ENCODE data around the gene WNT16. TPM values are rescaled to one million over a fixed set of nuclear protein-coding genes. Genes with fewer than 3 reads are reported as not detected.

The WNT16 gene
- total RNA-seq, 2 donors from 2014 or later: 0.57 to 0.93 TPM

DNA sequence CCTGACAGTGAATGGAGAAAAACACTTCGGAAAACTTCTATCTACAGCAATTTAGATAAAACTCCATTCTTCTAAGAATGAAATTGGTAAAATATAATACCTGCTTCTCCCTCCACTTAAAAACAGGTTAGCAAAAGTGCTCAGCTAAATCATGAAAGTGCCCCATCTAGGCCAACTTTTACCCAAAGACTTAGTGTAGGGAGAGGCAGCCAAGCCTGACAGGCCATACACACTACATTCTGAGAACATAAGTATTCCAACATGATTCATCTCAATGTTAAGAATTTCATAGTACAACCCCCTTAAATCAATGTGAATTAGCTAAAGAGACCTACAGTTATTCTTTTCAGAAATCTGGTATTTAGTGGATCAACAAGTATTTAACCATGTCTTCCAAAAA is 60.1 kb downstream of the WNT16 start:
- Histone ChIP-seq H3K27ac (ENCODE audit: low read depth, low read length) (no peak overlapping the region), H3K27me3 (ENCODE audit: control insufficient read depth, insufficient read depth, low read length, poor library complexity, severe bottlenecking) (no peaks in the 10 kb centered on the region), H3K9ac (ENCODE audit: extremely low read depth, low read length, poor library complexity, severe bottlenecking) (no peak overlapping the region), H3K4me1 (ENCODE audit: control insufficient read depth, insufficient read depth, low read length) (peaks cover 2% of the 10 kb centered on the region), H3K4me3 (ENCODE audit: low read length) (no peak overlapping the region), H3K9me3 (ENCODE audit: control insufficient read depth, low read length) (peaks cover 6% of the 10 kb centered on the region), H3K36me3 (ENCODE audit: control insufficient read depth, insufficient read depth, low read length) (peaks cover 15% of the 10 kb centered on the region)
- TF ChIP-seq CTCF (conservative IDR thresholded peaks at IDR 0.05): no peak
- Mint-ChIP-seq H3K27ac (no peak overlapping the region), H3K4me1 (peaks cover 37% of the 10 kb centered on the region), H3K9me3 (peaks cover 6% of the 10 kb centered on the region), H3K27me3 (ENCODE audit: insufficient read depth) (no peaks in the 10 kb centered on the region), H3K4me3 (no peak overlapping the region), H3K36me3 (ENCODE audit: low read depth) (peaks cover 23% of the 10 kb centered on the region)
- 91% methylated on average over 1 of the region's 1 CpG; no CpG with 5 or more reads in 1 of the 2 experiments for WGBS, 2 experiments (ENCODE audit: insufficient coverage in 1 of 2, insufficient read length in 1 of 2)
- no peak for DNase-seq

- Histone ChIP-seq H3K4me1 (ENCODE audit: control insufficient read depth, insufficient read depth, low read length) (peaks cover 2% of the 10 kb centered on the region), H3K36me3 (ENCODE audit: control insufficient read depth, insufficient read depth, low read length) (peaks cover 15% of the 10 kb centered on the region), H3K9ac (ENCODE audit: extremely low read depth, low read length, poor library complexity, severe bottlenecking) (no peak overlapping the region), H3K27me3 (ENCODE audit: control insufficient read depth, insufficient read depth, low read length, poor library complexity, severe bottlenecking) (no peaks in the 10 kb centered on the region), H3K4me3 (ENCODE audit: low read length) (no peak overlapping the region), H3K9me3 (ENCODE audit: control insufficient read depth, low read length) (peaks cover 6% of the 10 kb centered on the region), H3K27ac (ENCODE audit: low read depth, low read length) (no peak overlapping the region)
- H3K27me3 Mint-ChIP-seq (ENCODE audit: insufficient read depth): no peaks in the 10 kb centered on the region
- H3K36me3 Mint-ChIP-seq (ENCODE audit: low read depth): peaks cover 23% of the 10 kb centered on the region
- TF ChIP-seq CTCF (conservative IDR thresholded peaks at IDR 0.05): no peak
- DNase-seq: no peak
- peaks cover 37% of the 10 kb centered on the region for H3K4me1 Mint-ChIP-seq
- peaks cover 6% of the 10 kb centered on the region for H3K9me3 Mint-ChIP-seq
- H3K27ac Mint-ChIP-seq: no peak overlapping the region
- no peak overlapping the region for H3K4me3 Mint-ChIP-seq
Observed at GRCh38 chr7:121390109-121390508, 61.3 kb downstream of the WNT16 start.

DNA sequence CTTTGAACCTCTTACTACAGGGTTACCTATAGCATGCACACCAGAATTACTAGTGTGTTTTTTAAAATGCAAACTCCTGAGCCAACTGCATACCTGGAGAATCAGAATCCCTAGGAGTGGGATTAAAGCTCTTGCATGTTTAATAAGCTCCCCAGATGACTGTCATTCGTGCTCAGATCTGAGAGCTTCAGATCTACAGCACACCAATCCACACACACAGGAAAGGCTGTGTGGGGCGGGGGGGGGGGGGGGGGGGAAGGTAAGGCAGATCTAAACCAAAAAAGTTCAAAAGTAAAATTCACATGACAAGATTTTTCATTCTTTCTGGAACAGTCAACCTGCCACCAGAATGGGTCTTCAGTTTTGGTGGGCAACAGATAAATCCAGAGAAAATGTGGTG is 61.8 kb downstream of the WNT16 start:
- Mint-ChIP-seq H3K9me3 (peaks cover 6% of the 10 kb centered on the region), H3K36me3 (ENCODE audit: low read depth) (peaks cover 23% of the 10 kb centered on the region), H3K4me1 (peaks cover 32% of the 10 kb centered on the region), H3K4me3 (no peak overlapping the region), H3K27me3 (ENCODE audit: insufficient read depth) (no peaks in the 10 kb centered on the region), H3K27ac (no peak overlapping the region)
- WGBS, 2 experiments (ENCODE audit: insufficient coverage in 1 of 2, insufficient read length in 1 of 2): no CpG with 5 or more reads among the region's 2 CpGs
- Histone ChIP-seq H3K9ac (ENCODE audit: extremely low read depth, low read length, poor library complexity, severe bottlenecking) (no peak overlapping the region), H3K4me1 (ENCODE audit: control insufficient read depth, insufficient read depth, low read length) (peaks cover 2% of the 10 kb centered on the region), H3K9me3 (ENCODE audit: control insufficient read depth, low read length) (peaks cover 6% of the 10 kb centered on the region), H3K27ac (ENCODE audit: low read depth, low read length) (no peak overlapping the region), H3K36me3 (ENCODE audit: control insufficient read depth, insufficient read depth, low read length) (peaks cover 15% of the 10 kb centered on the region), H3K4me3 (ENCODE audit: low read length) (no peak overlapping the region), H3K27me3 (ENCODE audit: control insufficient read depth, insufficient read depth, low read length, poor library complexity, severe bottlenecking) (no peaks in the 10 kb centered on the region)
- DNase-seq: no peak
- no peak for TF ChIP-seq CTCF (conservative IDR thresholded peaks at IDR 0.05)

Other genes with a start within 250 kb of the WNT16 start
- gene FAM3C, start 67.3 kb downstream of the WNT16 start, total RNA-seq: 10 to 100 TPM; 61.3 to 61.5 TPM

Measured in endodermal cell (in vitro differentiated cells).